IPS-18a (cell line): ENCODE data around the gene MRPL33.

ENCODE experiments used
- H3K27ac ChIP-seq: one replicate; pipeline ENCODE4 v1.5.1; 2013; ENCODE audit warnings: low read length
- H3K27me3 ChIP-seq: one replicate; pipeline ENCODE4 v1.6.1; 2013; ENCODE audit warnings: mild to moderate bottlenecking, low read length; ENCODE audit not compliant: control insufficient read depth, insufficient read depth
- H3K36me3 ChIP-seq: one replicate; pipeline ENCODE4 v1.6.1; 2013; ENCODE audit warnings: low read depth, low read length; ENCODE audit not compliant: control insufficient read depth
- H3K4me1 ChIP-seq: one replicate; pipeline ENCODE4 v1.6.1; 2013; ENCODE audit warnings: low read depth, low read length; ENCODE audit not compliant: control insufficient read depth
- H3K4me3 ChIP-seq: one replicate; pipeline ENCODE4 v1.5.1; 2013; ENCODE audit warnings: low read length
- H3K9ac ChIP-seq: one replicate; pipeline ENCODE4 v1.6.1; 2013; ENCODE audit warnings: mild to moderate bottlenecking, low read length, moderate library complexity
- H3K9me3 ChIP-seq: one replicate; pipeline ENCODE4 v1.6.1; 2013; ENCODE audit warnings: low read depth, low read length; ENCODE audit not compliant: control insufficient read depth

The MRPL33 gene

GRCh38 chr2:27803046-27803445 is 31.5 kb downstream of the MRPL33 start:
- H3K4me1 ChIP-seq, result no peaks in the 10 kb centered on the region
- H3K27me3 ChIP-seq, result no peaks in the 10 kb centered on the region
- no peaks in the 10 kb centered on the region for H3K36me3 ChIP-seq
- H3K9me3 ChIP-seq, result no peaks in the 10 kb centered on the region
- no peak overlapping the region for H3K9ac ChIP-seq
- H3K27ac ChIP-seq, result no peak overlapping the region
- no peak overlapping the region for H3K4me3 ChIP-seq

GRCh38 chr2:27804146-27804545 is 32.6 kb downstream of the MRPL33 start:
- Histone ChIP-seq H3K4me3 (no peak overlapping the region), H3K27ac (no peak overlapping the region), H3K4me1 (no peaks in the 10 kb centered on the region), H3K27me3 (no peaks in the 10 kb centered on the region), H3K9me3 (no peaks in the 10 kb centered on the region), H3K36me3 (no peaks in the 10 kb centered on the region), H3K9ac (no peak overlapping the region)

GRCh38 chr2:27805180-27805579 is 33.7 kb downstream of the MRPL33 start:
- H3K9me3 ChIP-seq, result no peaks in the 10 kb centered on the region

DNA sequence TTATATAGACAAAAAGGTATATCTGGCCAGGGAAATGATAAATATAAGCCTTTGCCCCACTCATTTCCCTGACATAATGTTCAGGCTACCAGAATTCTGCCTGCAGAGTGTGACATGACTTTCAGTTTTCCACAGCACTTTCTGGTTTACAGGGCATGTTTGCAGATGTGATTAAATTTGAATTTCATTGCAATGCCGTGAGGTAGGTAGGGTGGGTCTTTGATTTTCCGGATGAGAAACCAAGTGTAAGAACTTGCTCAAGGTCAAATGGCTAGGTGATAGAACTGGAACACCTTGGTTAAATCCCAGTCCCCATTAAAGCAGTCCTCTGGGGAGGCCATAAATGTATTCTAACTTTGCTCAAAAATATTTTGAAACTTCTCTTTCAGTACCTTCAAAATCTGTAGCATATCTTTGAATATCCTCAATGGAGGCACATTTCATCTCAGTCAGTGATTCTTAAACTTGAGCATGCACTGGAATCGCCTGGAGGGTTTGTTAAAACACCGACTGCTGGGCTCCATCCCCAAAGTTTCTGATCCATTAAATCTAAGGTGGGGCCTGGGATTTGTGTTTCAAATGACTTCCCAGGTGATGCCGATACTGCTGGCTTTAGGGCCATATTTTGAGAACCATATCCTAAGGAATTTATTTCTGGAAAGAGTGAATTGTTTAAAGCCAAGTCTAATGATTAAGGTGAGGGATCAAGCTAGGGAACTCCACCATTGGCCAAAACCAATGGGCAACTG is 35.0 kb downstream of the MRPL33 start:
- H3K4me3 ChIP-seq, result no peak overlapping the region
- H3K36me3 ChIP-seq, result no peaks in the 10 kb centered on the region
- H3K27ac ChIP-seq, result no peak overlapping the region
- H3K9me3 ChIP-seq, result no peaks in the 10 kb centered on the region
- H3K4me1 ChIP-seq, result no peaks in the 10 kb centered on the region
- H3K27me3 ChIP-seq, result no peaks in the 10 kb centered on the region
- no peak overlapping the region for H3K9ac ChIP-seq

More at GRCh38 chr2:27805180-27805579, 33.7 kb downstream of the MRPL33 start:
- H3K4me3 ChIP-seq, result no peak overlapping the region
- H3K9ac ChIP-seq, result no peak overlapping the region
- no peaks in the 10 kb centered on the region for H3K27me3 ChIP-seq
- no peak overlapping the region for H3K27ac ChIP-seq
- H3K4me1 ChIP-seq, result no peaks in the 10 kb centered on the region
- no peaks in the 10 kb centered on the region for H3K36me3 ChIP-seq

- Histone ChIP-seq H3K9ac (no peak overlapping the region), H3K27me3 (no peaks in the 10 kb centered on the region), H3K27ac (no peak overlapping the region), H3K9me3 (no peaks in the 10 kb centered on the region), H3K4me3 (no peak overlapping the region), H3K36me3 (no peaks in the 10 kb centered on the region), H3K4me1 (no peaks in the 10 kb centered on the region)
Measured at GRCh38 chr2:27807476-27807875, 36.0 kb downstream of the MRPL33 start.

DNA sequence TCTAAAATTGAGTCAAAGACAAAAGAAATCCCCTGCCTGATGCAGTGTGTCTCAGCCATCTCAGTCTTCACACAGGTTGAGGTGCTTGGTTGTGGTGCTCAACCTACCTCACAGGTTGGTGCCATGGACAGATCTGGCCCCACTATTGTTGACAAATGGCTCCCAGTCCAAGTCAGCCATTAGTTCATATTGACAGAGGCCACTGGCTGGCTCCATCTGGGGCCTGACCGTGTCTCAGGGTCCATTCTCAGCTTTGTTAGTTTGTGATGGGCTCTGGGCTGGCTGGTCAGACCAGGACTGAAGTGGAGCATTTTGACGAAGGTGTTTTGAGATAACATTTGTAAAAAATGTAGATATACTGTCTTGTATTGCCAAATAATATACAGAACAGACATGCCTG is 36.9 kb downstream of the MRPL33 start:
- Histone ChIP-seq H3K4me3 (no peak overlapping the region), H3K9me3 (no peaks in the 10 kb centered on the region)

GRCh38 chr2:27808984-27809383 is 37.5 kb downstream of the MRPL33 start:
- Histone ChIP-seq H3K27me3 (no peaks in the 10 kb centered on the region), H3K4me1 (no peaks in the 10 kb centered on the region), H3K9me3 (no peaks in the 10 kb centered on the region), H3K4me3 (no peak overlapping the region), H3K27ac (no peak overlapping the region), H3K36me3 (no peaks in the 10 kb centered on the region), H3K9ac (no peak overlapping the region)

More for the DNA sequence above, 36.9 kb downstream of the MRPL33 start:
- no peak overlapping the region for H3K27ac ChIP-seq
- no peaks in the 10 kb centered on the region for H3K27me3 ChIP-seq
- H3K9ac ChIP-seq, result no peak overlapping the region
- no peaks in the 10 kb centered on the region for H3K36me3 ChIP-seq
- no peaks in the 10 kb centered on the region for H3K4me1 ChIP-seq

- H3K27ac ChIP-seq, result no peak overlapping the region
- H3K4me3 ChIP-seq, result no peak overlapping the region
- H3K27me3 ChIP-seq, result no peaks in the 10 kb centered on the region
- no peaks in the 10 kb centered on the region for H3K4me1 ChIP-seq
- no peaks in the 10 kb centered on the region for H3K9me3 ChIP-seq
- H3K9ac ChIP-seq, result no peak overlapping the region
- no peaks in the 10 kb centered on the region for H3K36me3 ChIP-seq
Measured at GRCh38 chr2:27809761-27810241, 38.3 kb downstream of the MRPL33 start.

- Histone ChIP-seq H3K4me1 (no peaks in the 10 kb centered on the region), H3K4me3 (no peak overlapping the region), H3K27me3 (no peaks in the 10 kb centered on the region), H3K9me3 (no peaks in the 10 kb centered on the region), H3K36me3 (no peaks in the 10 kb centered on the region), H3K27ac (no peak overlapping the region), H3K9ac (no peak overlapping the region)
Measured at GRCh38 chr2:27810455-27810854, 38.9 kb downstream of the MRPL33 start.

DNA sequence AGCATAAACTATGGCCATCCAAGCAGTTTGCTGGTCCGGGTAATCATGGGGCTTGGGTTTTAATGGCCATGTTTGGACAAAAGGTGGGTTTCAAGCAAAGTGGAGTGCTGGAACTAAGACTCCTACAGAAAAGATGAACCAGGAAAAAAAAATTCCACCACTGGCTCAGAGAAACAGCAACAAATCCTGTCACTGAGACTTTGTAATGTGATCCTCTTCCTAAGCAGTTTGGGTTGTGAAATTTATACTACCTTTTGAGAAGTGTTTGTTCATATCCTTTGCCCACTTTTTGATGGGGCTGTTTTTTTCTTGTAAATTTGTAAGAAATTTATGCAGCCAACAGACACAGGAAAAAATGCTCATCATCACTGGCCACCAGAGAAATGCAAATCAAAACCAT is 40.2 kb downstream of the MRPL33 start:
- H3K27ac ChIP-seq, result no peak overlapping the region

DNA sequence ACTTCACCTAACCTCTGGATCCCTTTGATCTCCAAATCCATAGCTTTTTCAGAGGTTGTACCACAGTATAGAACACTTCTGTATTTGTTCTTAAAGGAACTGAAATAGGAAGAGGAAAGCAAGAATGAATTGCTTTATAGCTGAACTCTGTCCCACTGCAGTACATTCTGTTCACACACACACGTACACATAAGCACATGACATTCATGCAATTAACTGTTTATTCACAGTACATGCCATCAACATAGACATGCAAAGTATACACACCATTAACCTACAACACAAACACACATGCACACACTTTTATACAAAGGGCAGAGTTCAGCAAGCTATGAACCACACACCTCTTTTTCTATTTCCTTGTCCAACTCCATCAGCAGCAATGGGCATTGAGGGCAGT is 43.2 kb downstream of the MRPL33 start:
- Histone ChIP-seq H3K4me3 (no peak overlapping the region), H3K27ac (no peak overlapping the region), H3K9ac (no peak overlapping the region), H3K4me1 (no peaks in the 10 kb centered on the region), H3K27me3 (no peaks in the 10 kb centered on the region), H3K9me3 (no peaks in the 10 kb centered on the region), H3K36me3 (no peaks in the 10 kb centered on the region)

More for the DNA sequence above, 40.2 kb downstream of the MRPL33 start:
- Histone ChIP-seq H3K9me3 (no peaks in the 10 kb centered on the region), H3K4me3 (no peak overlapping the region), H3K9ac (no peak overlapping the region), H3K36me3 (no peaks in the 10 kb centered on the region), H3K27me3 (no peaks in the 10 kb centered on the region), H3K4me1 (no peaks in the 10 kb centered on the region)

- Histone ChIP-seq H3K27me3 (no peaks in the 10 kb centered on the region), H3K36me3 (no peaks in the 10 kb centered on the region), H3K4me1 (no peaks in the 10 kb centered on the region), H3K9ac (no peak overlapping the region), H3K9me3 (no peaks in the 10 kb centered on the region), H3K4me3 (no peak overlapping the region), H3K27ac (no peak overlapping the region)
Measured at GRCh38 chr2:27815860-27816438, 44.4 kb downstream of the MRPL33 start.
